ENCODE measurements around the gene ABCA1.
"Not testable (repeated sequence)": the region's sequence is repeated elsewhere in the genome, so short reads cannot be mapped to it uniquely, and the experiment has no call there.

ABCA1 gene

DNA sequence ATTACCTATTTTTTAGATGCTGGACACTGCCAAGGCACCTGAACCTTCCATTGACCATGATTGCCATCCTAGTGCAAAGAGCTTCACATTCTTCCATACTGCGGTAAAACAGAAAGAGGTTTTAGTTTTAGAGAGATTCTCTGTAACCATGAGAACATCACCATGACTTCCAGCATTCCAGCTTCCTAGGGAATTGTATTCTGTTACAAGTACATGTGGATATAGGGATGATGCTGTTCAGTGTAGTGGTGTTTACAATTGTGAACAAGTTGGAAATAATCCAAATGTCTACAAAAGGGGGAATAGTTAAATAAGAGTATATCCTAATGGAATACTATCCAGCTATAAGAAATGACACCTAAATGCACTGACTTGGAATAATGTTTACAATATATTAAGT lies 141.7 kb downstream of the ABCA1 start:
- DNase-seq, result no peak

DNA sequence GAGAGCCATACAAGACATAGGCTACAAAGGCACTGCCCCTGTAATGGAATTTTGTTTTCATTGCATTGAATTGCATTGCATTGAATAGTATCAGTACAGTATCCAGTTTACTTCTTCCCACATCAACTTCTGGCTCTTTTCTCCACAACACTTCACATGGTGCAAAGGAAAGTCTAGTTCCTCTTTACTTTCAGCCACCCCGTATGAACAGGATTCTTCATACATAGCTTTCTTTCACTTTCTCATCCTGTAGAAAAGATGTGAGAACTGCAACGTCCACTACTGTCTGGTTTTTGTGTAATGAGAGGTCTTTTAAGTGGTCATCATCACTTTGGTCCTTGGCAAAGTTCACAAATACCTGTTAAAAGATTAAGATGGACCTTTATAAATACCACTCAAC lies 143.9 kb downstream of the ABCA1 start:
- DNase-seq, result peak; percentile 71

DNA sequence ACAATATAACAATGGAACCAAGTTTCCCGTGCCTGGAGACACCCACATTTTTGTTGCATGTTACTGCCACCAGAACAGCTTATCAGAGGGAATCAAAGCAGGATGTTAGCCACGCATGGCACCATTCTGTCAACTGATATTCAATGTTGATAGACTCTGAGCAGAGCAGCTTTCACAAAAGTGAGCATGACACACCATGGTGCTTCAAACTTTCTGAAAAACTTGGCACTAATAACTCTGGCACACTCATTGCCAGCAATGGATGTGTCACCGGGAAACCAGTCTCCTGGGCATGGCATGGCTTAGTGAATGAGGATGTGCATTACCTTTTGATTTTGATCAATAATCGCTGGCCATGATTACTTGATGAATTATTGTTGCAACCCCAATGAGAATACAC lies 144.4 kb downstream of the ABCA1 start:
- no peak for DNase-seq

DNA sequence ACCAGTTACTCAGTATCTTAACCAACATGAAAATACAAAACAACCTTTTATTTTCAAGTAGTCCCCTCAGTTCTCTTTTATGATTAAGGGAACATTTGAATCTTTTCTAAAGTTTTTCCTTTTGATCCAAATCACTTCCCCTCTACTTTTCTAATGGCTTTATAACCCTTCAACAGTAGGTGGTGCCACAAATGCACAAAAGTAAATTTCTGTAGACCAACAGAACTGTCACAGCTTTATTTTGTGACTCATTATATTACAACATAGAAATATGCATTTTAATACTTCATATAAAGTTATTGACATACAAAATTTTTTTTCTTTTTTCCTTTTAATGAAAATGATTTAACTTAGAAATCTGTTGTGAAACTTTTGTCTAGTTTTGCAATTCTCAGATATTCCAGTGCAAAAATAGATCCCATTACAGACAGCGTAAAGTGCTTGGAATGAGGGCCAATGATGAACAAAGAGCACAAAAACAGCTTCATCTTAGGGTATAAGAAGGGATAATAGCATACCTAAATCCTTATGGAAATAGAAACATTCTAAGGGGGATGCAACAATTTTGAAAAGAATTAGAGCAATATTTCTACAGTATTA lies 147.1 kb downstream of the ABCA1 start:
- peak; percentile 66 for DNase-seq

DNA sequence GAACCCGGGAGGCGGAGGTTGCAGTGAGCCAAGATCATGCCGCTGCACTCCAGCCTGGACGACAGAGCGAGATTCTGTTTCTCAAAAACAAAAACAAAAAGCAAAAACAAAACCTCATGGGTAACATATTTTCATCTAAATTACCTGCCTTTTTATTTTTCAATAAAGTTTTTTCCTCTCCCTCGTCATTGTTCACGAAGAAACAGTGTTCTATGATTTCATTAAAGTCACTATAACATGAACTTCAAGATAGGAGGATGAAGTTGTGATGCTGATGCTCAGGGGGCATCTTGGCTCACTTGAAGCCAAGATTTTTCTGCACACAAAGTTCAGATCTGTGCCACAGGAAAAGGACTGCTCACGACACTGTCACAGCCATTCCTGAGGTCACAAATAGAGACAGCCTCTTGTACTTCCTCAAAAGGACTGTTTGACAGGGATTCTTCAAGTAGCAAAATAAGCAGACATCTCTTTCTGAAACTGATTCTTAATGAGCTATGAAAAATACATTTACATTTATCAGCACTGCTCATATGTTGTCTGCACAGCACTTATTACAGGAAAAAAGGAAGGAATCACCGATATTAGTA lies 147.9 kb downstream of the ABCA1 start:
- DNase-seq, result peak; percentile 60

DNA sequence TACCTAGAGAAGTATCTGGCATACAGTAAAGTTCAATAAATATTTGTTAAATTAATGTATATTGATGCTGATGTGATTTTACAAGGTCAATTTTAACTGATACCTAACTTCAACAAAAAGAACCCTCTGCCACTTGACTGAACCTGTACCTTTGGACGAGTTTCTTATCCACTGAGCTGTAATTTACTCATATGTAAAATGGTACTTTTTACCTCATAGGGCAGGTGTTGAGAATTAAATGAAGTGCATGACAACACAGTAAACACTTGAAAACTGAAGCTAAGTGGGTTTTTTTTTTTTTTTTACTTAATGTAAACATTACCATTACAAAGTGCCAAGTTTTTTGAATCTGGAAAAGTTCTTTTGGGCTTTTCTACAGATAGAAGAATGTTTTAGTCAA lies 148.6 kb downstream of the ABCA1 start:
- no peak for DNase-seq

DNA sequence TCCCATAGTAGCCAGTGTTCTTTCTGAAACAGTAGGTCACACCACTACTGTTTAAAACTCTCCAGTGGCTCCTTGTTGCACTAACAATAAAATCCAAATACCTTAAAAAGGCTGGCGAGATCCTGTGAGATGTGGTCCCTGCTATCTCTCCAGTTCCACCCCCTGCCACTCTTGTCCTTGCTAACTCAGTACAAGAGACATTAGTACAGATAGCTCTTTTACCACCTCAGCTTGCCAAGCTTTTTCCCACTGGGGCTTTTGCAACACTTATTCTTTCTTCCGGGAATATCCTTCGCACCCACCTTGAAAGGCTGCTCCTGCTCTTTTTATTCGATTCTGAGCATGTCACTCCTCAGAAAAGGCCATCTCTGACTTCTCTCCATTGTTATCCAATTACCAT lies 149.2 kb downstream of the ABCA1 start:
- DNase-seq, result no peak

DNA sequence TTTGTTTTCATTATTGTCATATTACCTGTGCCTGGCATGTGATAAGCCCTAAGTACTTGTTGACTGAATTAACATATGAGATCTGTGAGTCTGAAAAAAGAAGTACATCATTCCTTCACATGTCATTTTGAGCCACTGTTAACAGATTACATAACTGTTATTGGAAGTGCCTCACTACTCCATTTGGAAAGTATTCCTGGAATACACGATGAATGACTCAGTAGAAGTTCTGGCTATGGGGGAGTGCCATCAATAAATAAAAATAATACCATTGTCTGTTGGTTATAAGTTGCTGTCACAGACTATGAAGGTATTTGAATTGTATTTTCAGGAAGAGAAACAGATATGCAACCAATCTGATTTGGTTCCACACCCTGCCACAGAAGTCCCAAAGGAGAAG lies 151.2 kb downstream of the ABCA1 start:
- DNase-seq, result no peak

DNA sequence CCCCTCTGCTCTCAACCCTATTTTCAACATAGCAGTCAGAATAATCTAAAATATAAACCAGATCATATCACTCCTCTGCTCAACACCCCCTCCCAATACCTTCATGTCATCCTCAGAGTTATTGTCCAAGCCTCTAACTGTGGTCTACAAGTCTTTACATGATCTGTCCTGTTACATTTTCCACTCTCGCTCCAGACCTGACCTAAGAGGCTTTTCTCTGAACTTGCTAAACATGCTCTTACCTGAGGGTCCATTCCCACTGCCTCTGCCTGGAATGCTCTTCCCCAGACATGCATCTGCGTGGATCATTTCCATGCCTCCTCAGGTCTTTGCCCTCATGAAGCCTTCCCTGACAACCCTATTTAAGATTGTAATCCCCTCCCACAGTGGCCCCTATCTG lies 152.0 kb downstream of the ABCA1 start:
- DNase-seq, result no peak

DNA sequence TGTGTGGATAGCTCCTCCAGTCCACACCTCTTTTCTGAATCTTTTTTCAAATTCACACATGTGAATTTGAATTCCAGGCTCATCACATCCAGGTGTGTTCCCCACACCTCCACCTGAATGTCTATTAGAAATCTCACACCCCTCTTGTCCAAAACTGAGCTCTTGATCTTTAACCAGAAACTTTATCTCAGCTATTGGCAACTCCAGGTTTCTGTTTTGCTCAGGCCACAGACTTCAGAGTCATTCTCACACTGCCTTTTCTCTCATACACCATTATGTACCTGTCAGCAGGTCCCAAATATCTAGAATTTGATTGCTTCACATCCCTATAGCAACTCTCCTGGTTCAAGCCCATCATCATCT lies 152.4 kb downstream of the ABCA1 start:
- no peak for DNase-seq

DNA sequence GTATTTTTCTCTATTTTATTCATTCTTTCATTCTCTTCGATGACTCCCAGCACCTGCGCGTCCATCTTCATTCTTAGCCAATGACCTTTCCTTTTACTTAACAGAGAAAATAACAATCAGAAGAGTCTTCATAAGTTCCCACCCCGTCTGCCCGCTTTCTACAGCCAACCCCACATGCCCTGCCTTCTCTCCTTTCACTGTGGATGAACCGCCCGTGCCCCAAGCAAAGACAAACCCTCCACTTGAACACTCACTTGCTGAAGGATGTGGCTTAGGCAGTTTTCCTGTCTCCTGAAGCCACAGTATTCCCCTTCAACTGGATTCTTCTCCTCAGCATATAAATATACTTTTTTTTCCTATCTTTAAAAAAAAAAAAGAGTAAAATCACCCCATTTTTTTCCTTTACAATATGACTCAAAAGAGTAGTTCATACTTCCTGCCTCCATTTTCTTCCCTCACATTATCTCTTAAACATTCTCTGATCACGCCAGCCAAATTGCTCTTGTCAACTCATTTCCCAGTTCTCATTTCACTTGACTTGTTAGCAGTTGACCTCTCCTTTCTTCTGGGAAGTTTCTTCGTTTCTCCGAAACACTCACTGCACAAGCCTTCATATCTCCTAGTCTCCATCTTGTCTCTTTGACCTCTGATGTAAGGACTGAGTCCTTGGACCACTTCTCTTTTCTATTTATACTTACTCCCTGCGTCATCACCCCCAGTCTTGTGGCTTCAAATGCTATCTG lies 153.0 kb downstream of the ABCA1 start:
- DNase-seq, result peak; percentile 91

DNA sequence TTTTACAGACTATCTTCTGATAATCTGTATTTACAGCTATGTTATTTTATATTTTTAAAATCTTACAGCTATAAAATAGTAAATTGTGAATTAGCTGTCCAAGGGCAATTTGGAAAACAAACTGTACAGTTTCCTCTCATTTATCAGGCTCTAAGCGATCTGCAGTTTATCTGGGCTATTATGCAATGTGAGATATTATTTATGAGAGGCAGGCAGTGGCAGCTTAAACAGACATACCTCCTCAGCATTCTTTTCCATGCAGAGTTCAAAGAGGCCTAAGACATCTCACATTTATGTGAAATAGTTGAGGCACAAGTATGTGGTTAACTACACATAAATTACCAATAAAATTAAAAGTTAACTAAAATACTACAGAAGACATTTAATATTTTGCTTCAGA lies 153.8 kb downstream of the ABCA1 start:
- no peak for DNase-seq

DNA sequence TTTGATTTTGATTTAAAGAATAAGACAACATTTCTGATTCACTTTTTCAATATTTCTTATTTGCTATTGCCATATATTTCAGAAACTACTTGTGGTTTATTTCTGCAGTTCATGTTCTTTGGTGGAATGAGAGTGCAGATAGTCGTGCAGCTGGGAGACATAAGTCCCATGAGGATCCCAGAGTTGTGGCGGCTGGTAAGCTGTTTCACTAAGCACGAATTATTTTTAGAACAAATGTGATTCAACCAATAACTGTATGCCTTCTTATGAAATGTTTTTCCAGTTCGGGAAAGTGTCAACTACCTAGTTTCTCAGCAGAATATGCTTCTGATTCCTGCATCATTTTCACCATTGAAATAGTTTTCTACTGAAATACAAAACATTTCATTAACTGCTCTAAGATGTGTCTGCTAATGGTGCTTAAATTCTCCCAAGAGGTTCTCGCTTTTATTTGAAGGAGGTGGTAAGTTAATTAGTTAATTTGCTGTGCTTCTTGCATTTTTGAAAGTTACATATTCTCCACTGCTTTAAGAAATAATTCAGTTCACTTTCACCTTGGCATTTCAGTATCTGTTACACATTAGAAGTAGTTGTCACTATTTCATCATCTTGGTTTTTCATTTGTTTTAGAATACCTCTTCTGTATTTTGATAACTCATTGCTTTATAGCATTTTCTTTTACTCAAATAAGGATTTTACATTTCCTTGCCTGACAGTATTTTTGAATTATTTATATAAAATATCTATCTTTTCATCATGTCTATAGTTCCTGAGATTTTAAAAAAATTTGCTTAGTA lies 155.0 kb downstream of the ABCA1 start:
- peak; percentile 64 for DNase-seq

DNA sequence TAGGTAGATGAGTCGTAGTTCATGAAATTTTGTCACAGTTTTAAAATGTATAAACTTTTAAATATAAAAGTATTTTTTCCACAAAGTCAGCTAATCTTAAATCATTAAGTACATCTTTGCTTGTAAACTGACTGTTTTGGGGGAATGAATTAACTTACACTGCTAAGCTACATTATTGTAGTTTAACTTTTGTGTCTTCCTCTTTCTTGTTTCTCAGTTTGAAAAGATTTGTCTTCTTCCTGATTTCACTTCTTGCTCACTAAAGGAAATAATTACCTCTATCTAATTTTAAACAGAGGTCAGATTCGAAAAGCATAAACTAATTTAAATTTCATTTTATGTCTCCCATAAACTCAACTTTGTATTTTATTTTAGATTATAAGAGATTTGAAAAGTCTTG lies 158.3 kb downstream of the ABCA1 start:
- peak; percentile 36 for DNase-seq

DNA sequence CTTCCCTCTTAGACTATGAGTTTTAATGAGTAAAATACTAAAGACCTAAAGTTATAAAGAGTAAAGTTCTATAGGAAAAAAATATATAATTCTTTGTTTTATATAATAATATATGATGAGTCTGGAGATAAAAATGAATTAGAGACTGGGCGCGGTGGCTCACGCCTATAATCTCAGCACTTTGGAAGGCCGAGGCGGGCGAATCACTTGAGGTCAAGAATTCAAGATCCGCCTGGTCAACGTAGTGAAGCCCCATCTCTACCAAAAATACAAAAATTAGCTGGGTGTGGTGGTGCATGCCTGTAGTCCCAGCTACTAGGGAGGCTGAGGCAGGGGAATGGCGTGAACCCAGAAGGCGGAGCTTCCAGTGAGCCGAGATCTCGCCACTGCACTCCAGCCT lies 158.9 kb downstream of the ABCA1 start:
- not testable (repeated sequence) for DNase-seq

DNA sequence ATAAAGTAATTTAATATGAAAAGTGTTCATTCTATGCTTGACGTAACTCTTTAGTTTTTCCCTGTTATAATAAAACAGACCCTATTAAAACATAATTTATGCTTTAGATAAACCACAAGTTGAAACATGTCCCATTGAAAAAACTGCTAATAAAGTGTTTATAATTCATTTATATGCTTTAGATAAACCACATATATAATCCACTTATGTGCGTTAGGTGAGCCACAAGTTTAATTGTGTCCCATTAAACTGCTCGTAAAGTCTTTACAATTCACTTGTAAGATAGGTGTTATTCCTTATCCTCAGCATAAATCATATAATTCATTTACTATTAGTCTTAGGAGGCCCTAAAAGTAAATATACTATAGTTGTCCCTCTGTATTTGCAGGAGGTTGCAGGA lies 160.4 kb downstream of the ABCA1 start:
- no peak for DNase-seq

DNA sequence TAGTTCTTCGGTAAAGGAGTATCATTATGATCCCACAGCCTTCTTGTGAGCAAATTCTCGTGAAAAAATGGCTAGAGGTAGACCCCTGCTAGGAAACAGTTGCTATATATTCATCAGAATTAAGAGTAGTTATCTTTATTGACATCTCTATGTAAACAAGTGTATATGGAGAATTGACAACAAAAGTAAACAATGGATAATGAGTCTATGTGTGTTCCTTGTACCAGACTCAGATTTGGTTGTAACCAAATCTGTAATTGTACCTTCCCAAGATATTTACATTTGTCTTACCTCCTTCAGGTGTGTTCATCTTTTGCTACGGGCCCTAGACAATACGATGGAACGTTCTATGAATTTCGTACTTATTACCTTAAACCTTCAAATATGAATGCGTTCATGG lies 161.9 kb downstream of the ABCA1 start:
- no peak for DNase-seq

DNA sequence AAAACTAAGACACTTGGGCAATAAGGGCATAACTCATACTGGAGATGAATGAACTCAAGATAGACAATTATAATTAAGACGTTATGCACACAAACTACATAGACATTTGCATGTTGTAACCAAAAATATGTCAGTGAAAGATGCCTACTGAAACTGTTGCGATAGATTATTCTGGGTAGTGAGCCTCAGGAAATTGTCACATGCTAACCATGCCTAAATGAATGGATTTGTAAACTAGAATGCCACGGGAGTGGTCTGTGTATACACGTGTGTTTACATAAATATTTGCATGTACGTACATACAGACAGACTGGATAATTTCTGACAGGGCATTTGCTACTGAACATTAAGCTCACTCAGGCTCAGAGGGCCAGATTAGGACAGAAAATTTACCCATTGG lies 162.8 kb downstream of the ABCA1 start:
- no peak for DNase-seq

DNA sequence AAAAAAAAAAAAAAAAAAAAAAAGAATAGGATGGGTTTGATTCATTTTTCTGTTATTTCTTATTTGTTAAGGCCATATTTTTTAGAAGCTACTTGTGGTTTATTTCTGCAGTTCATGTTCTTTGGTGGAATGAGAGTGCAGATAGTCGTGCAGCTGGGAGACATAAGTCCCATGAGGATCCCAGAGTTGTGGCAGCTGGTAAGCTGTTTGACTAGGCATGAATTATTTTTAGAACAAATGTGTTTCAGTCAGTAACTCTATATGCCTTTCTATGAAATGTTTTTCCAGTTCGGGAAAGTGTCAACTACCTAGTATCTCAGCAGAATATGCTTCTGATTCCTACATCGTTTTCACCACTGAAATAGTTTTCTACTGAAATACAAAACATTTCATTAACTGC lies 169.0 kb downstream of the ABCA1 start:
- DNase-seq, result no peak

DNA sequence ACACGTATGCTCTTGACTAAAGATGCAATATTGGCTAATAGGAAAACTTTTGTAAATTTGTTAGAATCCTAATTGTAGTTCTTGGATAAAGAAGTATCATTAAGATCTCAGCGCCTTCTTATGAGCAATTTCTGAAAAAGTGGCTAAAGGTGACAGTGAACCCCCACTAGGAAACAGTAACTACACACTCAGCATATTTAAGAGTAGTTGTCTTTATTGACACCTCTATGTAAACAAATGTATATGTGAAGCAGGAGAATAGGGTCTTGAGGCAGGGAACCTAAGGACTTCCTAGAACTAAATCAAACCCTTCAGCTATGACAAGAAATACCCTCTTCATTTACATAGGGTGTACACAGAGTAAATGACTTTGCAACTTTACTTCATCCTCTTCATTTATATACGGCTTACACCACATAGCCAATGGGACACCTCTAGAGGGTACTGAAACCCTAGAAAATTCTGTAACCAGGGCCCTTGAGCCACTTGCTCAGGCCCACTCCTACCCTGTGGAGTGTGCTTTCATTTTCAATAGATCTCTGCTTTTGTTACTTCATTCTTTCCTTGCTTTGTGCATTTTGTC lies 177.7 kb downstream of the ABCA1 start:
- DNase-seq, result peak; percentile 76

DNA sequence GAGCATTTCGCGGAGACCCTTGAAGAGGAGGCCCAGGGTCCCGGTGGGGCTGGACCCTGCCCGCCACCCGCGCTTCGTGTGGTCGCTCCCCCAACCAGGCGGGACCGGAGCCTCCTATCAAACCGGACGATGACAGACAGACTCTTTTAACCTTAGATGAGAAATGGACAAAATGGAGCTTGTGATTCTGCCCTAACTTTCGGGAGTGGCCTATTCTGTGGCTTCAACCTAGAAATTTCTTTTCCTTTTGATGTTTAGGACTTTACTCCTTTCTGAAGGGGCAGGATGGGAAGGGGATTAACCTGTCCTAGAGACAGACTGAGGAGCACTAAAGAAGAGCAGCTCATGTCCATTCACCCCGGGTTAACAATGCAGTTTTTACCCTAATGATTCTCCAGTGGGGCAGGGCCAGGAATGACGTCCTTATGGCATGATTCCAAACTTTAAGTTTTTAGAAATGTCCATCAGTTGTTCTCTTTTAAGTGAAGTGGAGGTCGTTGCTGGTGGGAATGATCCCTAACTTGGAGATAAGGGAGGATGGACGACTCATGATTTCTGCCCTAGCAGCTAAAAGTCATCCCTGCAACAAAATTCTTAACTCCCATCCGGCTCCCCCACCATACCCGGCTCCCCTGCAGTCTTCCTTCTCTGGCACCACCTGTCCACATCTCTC lies 179.5 kb downstream of the ABCA1 start:
- DNase-seq, result peak; percentile 53

DNA sequence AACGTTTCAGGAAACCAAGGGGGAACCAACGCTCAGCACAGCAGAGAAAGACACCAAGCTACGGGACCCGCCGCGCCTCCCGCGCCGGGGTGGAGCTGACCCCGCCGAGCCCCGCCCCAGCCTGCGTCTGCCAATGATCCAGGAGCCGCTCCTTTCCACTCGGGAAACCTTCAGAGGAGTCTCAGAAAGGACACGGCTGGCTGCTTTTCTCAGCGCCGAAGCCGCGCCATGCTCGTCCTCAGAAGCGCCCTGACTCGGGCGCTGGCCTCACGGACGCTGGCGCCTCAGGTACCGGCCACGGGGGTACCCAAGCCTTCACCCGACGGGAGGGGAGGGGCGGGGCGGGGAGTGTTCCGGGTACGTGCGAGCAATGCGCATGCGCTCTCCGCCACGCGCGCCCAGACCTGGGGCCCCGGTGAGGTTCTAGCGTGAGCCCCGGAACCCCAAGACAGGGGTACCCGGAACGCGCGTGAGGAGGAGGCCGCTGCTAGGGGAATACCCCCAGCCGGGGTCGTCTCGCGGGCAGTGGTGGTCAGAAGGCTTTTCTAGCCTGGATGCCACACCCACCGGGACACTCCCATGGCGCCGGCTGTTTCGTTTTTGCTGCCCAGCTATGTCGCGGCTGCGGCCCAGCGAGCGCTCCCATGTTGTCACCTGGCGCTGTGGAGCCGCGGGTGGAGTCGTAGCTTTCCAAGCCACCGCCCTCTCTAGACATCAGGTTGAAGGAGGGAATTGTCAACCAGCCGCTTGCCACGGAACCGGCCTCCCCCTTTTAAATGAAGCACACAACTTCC lies 180.2 kb downstream of the ABCA1 start, which contains the start of gene NIPSNAP3A:
NIPSNAP3A (plus strand) TSS at position 119 of the 794 bp plus-strand sequence; CDS start at position 229, 110 bp downstream.
- peak; percentile 88 for DNase-seq

Data from inflammatory macrophage treated with lipopolysaccharide for 4 hours (primary cell).